SKM-1 (cell line): ENCODE measurements around the gene KIF26A.

Experiments used
- DNase-seq: peaks from one replicate; lab custom pipeline; 2025; ENCODE audit not compliant: unreplicated experiment; lab: John Stamatoyannopoulos, UW

The KIF26A gene

DNA sequence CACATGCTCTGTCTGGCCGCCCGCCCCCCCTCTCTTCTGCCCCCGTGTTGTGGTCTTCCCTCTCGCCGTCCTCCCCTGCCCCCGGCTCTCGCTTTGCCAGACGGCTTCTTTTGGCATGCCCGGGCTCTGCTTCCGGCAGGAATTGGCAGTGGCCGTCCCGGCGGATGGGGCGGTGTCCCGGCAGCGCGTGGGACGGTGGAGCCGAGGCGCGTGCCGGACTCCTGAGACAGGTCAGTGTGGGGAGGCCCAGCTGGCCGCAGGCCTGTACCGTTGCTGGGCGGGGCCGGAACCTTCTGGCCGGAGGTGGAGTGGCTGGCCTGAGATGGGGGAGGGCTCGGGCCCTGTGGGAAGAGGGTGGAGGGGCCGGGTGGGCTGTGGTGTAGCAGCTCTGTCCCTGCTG, 17.1 kb downstream of the KIF26A start:
- DNase-seq = no peak

- no peak for DNase-seq
Observed at GRCh38 chr14:104156142-104156541, 17.8 kb downstream of the KIF26A start.

- DNase-seq = no peak
Observed at GRCh38 chr14:104157016-104157928, 18.9 kb downstream of the KIF26A start.

DNA sequence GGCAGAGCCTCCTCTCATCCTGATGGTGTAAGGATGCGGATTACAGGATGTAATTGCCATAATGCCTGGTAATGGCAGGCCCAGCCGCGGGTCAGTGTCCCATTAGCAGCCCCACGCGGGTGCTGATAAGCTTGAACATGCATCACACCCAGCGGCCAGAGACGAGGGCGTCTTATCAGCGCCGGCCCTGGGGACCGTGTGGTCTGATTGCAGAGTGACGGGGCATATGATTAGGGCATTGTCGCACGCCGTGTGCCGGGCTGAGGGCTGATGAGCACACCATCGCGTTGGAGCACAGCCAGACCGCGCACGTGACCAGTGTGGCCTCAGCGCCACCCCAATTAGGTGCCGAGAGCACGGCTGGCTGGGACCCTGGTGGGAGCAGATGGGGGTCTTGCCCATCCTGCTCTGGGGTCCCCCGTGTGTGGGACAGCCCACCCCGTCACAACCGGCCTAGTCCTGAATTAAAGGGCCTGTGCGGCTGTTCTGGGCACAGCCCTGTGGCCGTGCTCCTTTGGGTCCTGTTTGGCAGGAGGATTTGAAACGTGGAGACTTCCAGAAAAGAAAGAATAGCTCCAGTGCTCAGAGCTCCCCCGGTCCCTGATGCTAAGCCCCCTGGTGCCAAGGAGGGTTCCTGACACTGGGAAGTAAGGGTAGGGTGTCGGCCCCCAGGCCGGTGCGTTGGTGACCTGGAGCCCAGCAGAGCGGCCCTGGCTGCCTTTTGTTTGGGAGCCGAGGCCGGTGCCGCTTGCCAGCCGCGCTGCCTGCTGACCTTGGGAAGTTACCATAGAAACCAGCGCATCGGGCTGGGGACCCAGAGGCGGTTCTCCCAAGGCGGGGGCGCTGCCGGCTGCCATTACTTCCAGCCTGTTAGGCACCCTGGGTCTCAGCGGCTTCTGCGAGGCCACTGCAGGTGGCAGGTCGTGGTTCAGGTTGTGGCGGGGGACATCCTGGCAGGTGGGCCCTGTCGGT, 20.7 kb downstream of the KIF26A start:
- DNase-seq = no peak

DNA sequence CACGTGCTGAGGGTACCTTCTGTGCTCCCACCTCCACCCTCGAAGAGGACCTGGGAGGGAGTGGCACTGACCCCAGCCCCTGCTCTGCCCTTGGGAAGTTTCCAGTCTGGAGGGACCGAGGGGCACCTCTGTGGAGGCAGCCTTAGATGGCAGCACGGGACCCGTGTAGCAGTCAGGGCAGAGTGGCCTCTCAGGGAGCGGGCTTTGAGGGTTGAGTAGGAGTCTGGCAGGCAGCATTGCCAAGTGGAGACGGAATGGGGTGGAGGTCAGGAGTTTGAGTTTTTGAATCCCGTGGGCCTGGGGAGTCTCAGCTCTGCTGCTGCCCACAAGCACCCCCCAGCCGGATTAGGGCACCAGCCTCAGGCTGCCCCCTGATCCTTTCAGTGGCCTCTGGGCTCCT, 21.6 kb downstream of the KIF26A start:
- no peak for DNase-seq

- no peak for DNase-seq
Observed at GRCh38 chr14:104161602-104162367, 23.4 kb downstream of the KIF26A start.

DNA sequence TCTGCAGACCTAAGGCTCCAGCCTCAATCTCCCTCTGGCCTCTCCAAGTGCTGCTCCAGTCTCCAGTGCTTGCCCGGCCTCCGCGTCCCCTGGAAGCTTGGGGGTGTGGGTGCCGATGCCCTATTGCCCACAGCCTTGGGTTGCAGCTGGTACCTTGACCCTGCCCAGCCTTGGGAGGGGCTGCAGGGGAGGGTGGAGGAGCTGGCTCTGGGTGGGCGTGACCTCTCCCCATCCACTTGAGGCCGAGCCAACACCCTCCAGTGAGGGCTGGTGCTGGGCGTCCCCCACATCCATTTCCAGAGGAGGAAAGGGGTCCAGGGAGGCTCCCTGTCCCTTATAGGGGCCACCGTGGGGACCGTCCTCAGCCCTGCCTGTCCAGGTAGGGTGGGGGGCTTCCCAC, 24.1 kb downstream of the KIF26A start:
- DNase-seq = no peak

- no peak for DNase-seq
Observed at GRCh38 chr14:104163541-104163940, 25.2 kb downstream of the KIF26A start.

GRCh38 chr14:104164041-104164440, 25.7 kb downstream of the KIF26A start:
- no peak for DNase-seq

GRCh38 chr14:104164512-104164911, 26.1 kb downstream of the KIF26A start:
- DNase-seq = no peak

DNA sequence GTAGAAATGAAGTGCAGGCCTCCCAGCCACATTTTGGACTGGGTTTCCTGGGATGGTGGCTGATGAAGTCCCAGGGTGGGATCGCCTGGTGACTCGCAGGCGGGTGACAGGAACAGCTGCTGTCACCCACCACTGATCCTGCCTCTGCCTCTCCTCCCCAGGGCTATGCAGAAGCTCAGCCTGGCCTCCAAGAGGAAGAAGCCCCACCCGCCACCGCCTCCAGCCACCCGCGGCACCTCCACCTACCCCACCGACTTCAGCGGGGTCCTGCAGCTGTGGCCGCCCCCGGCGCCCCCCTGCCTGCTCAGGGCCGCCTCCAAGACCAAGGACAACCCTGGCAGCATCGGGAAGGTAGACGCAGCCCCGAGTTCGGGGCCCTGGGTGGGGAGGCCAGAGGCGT, 28.3 kb downstream of the KIF26A start:
- no peak for DNase-seq

DNA sequence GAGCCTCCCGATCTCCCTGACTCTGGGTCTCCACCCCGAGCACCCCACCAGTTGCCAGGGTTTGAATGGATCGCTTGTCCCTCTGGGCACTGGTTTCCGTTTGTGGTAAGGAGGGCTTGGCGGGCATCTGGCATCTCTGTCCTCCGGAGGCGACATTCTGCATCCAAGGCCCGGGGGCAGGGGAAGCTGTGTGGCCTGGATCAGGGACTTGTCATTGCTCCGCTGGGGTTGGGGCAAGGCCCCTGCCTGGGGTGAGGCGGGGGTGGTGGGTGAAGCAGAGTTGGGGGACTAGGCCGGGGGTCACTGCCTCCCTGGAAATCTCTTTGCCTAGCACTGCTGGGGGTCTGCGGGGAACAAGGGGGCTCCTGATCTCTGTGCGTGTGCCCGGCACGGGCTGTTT, 30.2 kb downstream of the KIF26A start:
- no peak for DNase-seq

DNA sequence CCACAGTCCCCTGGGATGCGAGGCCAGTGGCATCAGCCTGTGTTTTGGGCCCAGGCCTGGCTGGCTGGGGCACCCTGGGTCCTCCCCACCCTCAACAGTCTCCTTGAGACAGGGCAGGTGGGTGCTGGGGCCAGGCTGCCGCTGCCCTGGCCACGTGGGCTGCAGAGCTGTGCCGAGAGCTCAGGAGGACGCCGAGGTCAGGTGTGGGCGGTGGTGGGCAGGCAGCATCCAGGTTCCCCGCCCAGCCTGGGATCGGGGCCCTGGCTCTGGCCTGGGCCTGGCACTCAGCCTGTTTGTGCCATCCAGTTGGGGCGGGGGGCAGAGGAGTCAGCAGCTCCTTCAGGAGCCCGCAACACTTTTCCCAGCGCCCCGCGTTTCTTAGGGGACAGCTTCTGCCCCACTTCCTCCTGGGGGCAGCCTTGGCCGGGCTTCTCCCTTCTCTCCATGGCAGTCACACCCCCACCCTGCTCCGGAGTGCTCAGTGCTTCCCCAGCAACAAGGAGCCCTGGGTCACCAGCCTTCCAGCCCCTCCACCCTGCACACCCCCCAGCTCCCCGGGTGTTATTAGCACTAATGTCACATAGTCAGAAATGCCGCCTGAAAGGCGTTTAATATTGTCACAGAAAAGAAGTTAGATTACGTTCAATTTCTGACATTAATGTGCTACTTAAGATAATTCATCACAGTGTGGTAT, 30.8 kb downstream of the KIF26A start:
- DNase-seq = no peak

DNA sequence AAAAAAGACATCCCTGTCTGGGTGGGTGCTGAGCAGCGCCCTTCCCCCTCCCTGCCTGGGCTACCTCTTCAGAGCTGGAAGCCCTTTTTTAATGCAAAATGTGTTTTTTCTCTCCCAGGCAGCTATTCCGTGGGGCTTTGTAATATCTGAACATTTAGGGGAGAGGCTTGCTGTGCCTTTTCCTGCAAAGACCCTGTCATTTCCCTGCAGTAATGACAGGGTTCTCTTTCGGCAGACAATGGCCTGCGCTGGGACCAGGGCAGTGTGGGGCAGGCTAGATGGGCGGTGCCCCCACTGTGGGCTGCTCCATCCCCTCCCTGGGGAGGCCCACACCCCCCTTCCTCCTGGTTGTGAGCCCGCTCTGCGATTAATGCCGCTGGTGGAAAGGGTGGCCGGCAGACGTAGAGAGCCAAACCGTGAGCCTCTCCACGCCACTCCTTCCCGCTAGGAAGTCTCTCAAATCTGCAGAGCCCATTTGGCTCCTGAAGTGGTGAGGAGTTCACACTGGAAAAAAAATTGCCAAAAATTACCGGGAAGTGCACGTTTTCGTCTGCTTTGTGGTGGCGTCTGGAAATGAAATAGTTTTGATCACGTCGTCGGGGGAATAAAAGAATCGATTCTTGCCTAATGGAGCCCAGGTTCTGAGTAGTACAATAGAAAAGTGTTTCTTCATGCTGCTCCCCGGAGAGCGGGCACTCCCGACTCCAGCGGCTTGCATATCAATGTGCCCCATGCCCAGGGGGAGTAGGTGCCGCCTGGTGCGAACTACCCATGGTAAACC, 31.5 kb downstream of the KIF26A start:
- DNase-seq = no peak

GRCh38 chr14:104171029-104171697, 32.8 kb downstream of the KIF26A start:
- DNase-seq = no peak

- DNase-seq = no peak
Observed at GRCh38 chr14:104171895-104172294, 33.5 kb downstream of the KIF26A start.

GRCh38 chr14:104172349-104172748, 34.0 kb downstream of the KIF26A start:
- DNase-seq = no peak

- no peak for DNase-seq
Observed at GRCh38 chr14:104172880-104173279, 34.5 kb downstream of the KIF26A start.

DNA sequence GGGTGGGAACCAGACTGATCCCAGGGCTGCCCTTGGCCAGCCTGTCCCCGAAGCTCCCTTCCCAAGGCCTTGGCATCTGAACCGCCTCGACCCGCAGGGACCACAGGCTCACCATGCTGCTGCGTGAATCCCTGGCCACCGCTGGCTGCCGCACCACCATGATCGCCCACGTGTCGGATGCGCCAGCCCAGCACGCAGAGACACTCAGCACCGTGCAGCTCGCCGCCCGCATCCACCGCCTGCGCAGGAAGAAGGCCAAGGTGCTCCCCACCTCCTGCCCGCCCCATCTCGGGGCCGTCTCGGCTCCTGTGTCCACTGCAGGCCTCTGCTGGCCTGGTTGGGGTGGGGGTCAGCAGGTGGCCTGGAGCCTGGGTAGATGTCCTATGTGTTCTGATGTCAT, 35.7 kb downstream of the KIF26A start:
- no peak for DNase-seq
